NCI-H2171 (cell line): ENCODE results near the gene TP53RK.

Experiments used
- DNase-seq: peaks from one replicate; lab custom pipeline; 2025; lab: John Stamatoyannopoulos, UW

The TP53RK gene

GRCh38 chr20:46706242-46706641 is 17.0 kb upstream of the TP53RK start:
- no peak for DNase-seq

- no peak for DNase-seq
Observed at GRCh38 chr20:46705378-46705729, 16.1 kb upstream of the TP53RK start.

- DNase-seq, result no peak
Observed at GRCh38 chr20:46704714-46705377, 15.6 kb upstream of the TP53RK start.

- DNase-seq, result no peak
Observed at GRCh38 chr20:46703435-46703834, 14.2 kb upstream of the TP53RK start.

DNA sequence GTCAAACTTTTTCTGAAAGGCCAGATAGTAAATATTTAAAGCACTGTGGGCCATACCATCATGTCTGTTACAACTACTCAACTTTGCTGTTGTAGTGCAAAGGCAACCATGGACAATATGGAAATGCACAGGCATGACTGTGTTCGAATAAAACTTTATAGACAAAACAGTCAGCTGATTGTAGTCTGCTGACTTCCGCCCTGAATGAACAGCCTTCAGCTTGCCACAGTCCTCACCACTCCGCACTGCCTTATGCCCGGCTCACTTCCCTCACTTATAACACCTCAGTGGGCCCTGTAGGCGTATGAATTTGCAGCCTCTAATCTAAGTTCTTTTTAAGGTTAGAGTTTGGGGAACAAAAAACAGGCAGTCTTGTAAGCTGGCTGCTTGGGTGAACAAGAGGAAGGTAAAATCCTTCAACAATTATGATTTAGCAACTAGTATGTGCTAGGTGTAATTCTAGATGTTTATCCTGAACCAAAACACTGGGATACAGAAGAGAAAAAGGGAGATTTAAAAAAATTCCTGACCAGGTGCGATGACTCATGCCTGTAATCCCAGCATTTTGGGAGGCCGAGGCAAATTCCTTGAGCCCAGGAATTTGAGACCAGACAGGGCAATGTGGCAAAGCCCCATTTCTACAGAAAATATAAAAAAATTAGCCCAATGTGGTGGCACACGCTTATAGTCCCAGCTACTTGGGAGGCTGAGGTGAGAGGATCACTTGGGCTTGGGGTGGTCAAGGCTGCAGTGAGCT is 13.4 kb upstream of the TP53RK start:
- no peak for DNase-seq

DNA sequence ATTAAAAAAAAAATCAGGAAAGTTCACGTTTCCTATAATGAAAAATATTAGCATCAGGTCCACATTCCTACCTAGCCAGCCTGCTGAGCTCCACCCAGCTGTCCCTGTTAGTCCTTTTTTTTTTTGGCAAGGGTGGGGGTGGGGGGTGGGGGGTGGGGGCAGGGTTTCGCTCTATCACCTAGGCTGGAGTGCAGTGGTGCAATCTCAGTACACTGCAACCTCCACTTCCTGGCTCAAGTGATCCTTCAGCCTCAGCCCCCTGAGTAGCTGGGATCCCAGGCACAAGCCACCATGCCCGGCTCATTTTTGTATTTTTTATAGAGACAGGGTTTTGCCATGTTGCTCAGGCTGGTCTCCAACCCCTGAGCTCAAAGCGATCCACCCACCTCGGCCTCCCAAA is 12.7 kb upstream of the TP53RK start:
- no peak for DNase-seq

DNA sequence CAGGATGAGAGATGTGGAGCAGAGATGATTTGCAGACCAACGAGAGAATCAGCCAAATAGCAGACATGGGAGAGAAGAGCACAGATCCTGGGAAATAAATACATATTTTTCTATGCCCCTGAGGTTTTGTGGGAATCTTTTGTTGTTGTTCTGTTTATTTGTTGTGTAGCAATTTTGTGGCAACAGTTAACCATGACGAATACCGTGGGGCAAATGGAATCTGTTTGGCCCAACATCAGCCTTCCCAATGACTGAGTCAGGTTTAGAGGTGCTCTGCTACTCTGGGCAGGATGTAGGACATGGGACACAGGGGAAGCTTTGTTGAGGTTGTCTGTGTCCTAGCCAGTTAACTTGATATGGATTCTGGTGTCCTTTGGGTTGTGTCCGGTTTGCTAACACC is 12.3 kb upstream of the TP53RK start:
- no peak for DNase-seq

GRCh38 chr20:46701057-46701456 is 11.8 kb upstream of the TP53RK start:
- no peak for DNase-seq

DNA sequence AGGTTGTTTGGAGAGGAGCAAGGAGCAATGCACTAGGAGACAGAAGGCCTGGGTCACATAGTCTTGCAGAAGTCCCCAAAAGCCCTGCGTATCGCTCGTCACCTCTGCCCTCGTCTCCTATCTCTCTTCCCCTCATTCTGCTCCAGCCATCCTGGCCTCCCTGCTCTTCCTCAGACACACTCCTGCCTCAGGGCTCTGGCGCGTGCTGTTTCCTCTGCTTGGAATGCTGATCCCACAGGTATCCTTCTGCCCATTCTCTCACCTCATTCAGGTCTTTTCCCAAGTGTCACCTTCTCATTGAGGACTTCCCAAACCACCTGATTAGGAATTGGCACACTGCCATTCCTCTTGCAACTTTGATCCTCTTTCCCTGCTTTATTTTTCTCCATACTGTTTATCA is 11.2 kb upstream of the TP53RK start:
- DNase-seq, result no peak

DNA sequence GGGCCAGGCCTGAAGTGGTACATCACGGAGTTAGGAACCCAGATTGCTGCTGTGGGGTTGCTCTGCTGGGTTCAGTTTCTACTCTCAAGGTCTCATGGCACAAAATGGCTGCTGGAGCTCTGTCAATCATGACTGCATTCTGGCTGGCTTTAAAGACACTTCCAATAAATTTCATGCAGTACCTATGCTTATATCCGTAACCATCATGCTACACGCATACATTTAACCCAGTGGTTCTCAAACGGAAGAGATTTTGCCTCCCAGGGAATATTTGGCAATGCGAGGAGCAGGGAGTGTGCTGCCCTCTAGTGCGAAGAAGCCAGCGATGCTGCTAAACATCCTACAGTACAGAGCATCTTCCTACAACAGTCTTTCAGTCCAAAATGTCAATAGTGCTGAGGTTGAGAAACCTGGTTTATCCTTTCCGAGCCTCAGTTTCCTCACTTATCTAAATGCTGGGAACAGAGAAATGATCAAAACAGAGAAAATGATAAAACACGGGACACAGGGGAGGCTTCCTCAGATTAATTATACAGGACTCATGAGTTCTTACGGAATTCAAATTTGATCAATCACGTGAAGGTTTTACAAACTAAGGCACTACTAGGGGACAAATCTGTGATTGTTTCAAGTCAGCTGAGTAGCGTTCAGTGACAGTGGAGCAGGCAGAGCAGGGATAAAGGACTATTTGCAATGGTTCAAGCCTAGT is 10.6 kb upstream of the TP53RK start:
- no peak for DNase-seq

- no peak for DNase-seq
Observed at GRCh38 chr20:46698788-46699187, 9.5 kb upstream of the TP53RK start.

GRCh38 chr20:46696791-46697279 is 7.6 kb upstream of the TP53RK start:
- DNase-seq, result no peak

DNA sequence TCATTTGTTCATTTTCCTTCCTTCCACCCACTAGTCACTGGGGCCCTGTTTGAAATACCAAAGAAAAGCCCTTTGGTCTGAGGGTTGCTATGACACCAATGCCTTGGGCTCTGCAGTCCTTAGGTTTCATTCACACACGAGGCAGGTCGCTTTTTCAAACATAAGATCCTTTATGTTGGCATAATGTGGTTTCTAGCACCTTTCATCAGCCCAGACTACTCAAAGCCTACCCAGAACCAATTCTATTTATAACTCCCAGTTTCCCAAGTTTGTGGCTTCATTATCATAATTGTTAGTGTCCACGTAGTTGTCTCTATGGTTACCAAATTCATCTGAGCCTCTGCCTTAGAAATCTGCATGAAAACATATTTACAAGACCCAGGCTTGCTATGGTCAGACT is 6.6 kb upstream of the TP53RK start:
- DNase-seq, result no peak

DNA sequence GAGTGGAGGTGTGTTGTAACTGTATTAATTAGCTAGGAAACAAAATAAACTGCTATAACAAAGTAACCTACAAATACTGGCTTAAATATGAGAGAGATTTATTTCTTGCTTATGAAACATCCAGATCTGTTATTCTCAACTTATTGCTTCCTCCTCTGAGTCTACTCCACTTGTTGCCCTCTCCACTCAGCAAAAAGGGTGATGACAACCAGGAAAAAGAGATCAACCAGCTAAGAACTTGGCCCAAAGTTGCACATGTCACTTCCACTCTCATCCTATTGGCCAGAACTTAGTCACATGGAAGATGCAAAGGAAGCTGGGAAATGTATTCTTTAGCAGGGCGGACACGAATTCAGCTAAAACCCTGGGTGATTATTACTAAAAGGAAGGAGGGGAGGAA is 5.2 kb upstream of the TP53RK start:
- no peak for DNase-seq

DNA sequence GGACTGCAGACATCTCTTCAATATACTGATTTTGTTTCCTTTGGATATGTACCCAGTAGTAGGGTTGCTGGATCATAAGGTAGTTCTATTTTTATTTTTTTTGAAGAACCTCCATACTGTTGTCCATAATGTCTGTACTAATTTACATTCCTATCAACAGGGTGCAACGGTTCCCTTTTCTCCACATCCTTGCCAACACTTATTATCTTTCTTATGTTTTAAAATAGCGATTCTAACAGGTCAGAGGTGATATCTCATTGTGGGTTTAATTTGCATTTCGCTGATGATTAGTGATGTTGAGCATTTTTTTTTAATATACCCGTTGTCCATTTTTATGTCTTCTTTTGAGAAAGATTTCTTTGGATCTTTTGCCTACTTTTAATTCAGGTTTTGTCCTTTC is 2.0 kb upstream of the TP53RK start:
- DNase-seq, result no peak

- DNase-seq, result no peak
Observed at GRCh38 chr20:46690219-46691106, 1.2 kb upstream of the TP53RK start.

- DNase-seq, result no peak
Observed at GRCh38 chr20:46689754-46690085, 476 bp upstream of the TP53RK start.

DNA sequence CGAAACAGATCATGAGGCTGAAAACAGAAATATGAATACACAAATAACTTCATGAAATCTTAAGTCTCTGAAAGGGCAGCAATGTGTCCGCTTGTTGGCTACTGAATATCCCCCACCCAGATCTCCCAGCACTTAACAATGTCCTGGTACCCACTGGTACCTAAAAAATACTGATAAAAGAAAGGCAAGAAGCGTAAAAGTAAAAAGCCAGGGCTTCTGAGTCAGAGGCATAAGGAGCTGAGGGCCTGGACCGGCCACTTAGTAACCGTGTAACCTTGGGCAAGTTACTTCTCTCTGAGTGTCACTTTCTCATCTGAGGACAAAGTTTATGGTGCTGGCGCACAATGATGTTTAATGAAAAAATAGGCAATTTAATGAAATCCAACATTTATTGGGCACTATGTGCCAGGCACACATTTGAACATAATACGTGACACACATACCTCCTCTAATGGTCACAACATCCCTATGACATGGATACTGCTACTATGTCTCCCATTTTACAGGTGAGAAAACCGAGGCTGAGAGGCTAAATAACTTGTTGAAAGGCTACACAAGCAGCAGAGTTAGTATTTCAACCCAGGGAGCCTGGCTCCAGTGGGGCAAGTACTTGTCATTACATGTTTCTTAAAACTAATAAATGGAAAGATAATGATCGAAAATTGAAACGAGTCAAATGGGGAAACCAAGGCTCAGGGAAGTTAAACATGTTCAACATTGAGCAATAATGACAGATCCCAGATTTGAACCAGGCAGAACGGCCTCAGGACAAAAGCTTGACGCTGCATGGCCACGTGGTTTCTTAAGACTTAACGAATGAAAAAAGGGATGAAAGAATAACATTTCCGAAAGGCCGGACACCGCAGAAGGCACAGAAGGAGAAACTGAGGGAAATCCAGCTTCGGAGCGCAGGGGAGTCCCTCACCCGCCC is 828 bp downstream of the TP53RK start:
- DNase-seq, result no peak

DNA sequence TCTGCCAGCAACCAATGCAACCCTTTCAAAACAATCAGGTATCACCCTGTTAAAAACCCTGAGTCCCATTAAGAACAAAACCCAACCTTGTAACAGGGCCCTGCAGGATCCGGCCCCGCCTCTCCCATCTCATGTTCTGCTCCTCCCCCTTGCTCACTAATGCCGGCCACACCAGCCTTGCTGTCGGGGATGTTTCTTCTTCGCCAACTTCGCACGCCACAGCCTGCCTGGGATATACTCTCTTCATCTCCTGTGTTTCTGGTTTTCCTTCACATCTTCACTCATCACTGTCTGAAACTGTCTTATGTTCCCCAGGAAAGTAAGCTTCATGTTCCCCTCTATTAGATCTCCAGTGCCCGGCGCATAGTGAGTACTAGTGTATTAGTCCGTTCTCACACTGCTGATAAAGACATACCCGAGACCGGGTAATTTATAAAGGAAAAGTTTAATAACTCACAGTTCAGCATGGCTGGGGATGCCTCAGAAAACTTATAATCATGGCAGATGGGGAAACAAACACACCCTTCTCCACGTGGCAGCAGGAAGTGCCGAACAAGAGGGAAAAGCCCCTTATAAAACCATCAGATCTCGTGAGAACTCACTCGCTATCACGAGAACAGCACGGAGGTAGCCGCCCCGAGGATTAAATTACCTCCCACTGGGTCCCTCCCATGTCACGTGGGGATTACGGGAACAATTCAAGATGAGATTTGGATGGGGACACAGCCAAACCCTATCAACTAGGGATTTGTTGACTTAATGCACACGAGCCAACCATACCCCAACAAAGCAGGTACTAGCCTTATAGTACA is 5.1 kb downstream of the TP53RK start:
- no peak for DNase-seq

DNA sequence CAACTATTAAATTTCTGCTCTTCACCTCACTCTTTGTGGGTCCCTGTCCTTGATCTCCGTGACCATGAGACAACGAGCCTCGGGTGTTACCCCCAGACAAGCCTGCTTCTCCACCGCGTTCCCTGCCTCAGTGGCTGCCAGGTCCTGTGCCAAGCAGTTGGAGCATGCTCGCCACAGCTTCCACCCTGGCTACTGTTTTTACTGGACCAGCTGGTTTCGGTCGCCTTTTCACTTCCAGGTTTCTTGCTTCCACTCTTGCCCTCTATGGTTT is 5.6 kb downstream of the TP53RK start:
- no peak for DNase-seq
